Measurements from ENCODE around the gene SPACA4. TPM values are rescaled to one million over a fixed set of nuclear protein-coding genes. Genes with fewer than 3 reads are reported as not detected.

Gene SPACA4
- total RNA-seq, 3 donors from 2014 or later (not counting 1 experiment from before 2014, with no cell fraction given) = not detected

DNA sequence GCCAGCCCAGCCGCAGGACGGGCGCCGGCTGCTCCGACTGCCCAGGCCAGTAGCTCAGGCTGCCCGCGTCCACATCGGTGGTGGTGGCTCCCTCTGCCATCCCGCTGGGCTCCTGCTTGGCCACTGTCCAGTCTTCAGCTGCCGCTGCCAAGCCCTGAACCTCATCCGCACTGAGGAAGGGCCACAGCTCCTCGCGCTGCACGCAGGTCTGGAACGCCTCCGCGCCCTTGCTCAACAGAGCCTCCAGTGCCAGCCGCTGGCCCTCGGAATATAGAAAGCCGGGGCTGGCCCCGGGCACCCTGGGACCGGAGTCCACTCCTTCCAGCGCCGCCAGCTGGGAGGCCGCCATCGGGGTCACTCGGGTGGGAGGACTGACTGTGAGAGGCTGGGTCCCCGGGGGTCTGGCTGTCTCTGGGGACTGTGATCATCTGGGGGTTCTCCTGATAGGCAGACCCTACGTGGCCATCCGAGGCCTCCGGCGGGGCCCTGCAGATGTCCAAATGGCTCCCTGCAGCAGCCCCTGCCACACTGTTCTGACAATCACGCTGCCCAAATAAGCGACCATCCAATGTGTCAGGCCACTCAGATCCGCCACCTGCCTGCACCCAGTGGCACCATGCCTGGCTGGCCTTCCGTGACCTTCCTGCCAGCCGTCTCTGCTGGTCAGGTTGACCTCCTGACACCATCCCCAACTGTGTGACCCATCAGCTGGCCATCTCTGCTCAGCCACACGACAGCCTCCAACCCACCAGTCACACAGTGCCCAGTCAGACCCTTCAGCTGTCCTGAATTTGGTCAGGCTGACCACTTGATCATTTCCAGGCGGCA is 6.7 kb downstream of the SPACA4 start:
- WGBS (ENCODE audit: insufficient coverage) = 90% methylated on average over 39 of the region's 39 CpGs
- Mint-ChIP-seq H3K27ac (peak overlapping the region in 1 of 2 donors; percentile 59), H3K9me3 (no peaks in the 10 kb centered on the region), H3K4me1 (peaks cover 15 to 24% of the 10 kb centered on the region in 2 donors), H3K4me3 (no peak overlapping the region), H3K27me3 (ENCODE audit: low read depth in 2 of 2) (no peaks in the 10 kb centered on the region), H3K36me3 (no peaks in the 10 kb centered on the region)
- Histone ChIP-seq H3K9me3 (ENCODE audit: control insufficient read depth, insufficient read depth, low read length) (no peaks in the 10 kb centered on the region), H3K27me3 (ENCODE audit: control insufficient read depth, insufficient read depth, low read length) (no peaks in the 10 kb centered on the region), H3K4me1 (ENCODE audit: control insufficient read depth, insufficient read depth, low read length) (peaks cover 28% of the 10 kb centered on the region), H3K36me3 (ENCODE audit: control insufficient read depth, insufficient read depth, low read length) (peaks cover 33% of the 10 kb centered on the region), H3K4me3 (ENCODE audit: low read length) (no peak overlapping the region), H3K27ac (ENCODE audit: low read length) (no peak overlapping the region)
- DNase-seq = no peak
- peak in 1 of 3 donors; percentile 7 for ATAC-seq
- TF ChIP-seq, protein P1, sequence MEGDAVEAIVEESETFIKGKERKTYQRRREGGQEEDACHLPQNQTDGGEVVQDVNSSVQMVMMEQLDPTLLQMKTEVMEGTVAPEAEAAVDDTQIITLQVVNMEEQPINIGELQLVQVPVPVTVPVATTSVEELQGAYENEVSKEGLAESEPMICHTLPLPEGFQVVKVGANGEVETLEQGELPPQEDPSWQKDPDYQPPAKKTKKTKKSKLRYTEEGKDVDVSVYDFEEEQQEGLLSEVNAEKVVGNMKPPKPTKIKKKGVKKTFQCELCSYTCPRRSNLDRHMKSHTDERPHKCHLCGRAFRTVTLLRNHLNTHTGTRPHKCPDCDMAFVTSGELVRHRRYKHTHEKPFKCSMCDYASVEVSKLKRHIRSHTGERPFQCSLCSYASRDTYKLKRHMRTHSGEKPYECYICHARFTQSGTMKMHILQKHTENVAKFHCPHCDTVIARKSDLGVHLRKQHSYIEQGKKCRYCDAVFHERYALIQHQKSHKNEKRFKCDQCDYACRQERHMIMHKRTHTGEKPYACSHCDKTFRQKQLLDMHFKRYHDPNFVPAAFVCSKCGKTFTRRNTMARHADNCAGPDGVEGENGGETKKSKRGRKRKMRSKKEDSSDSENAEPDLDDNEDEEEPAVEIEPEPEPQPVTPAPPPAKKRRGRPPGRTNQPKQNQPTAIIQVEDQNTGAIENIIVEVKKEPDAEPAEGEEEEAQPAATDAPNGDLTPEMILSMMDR (IDR thresholded peaks at IDR 0.05) = no peak
- intact Hi-C loops (cut with micrococcal nuclease) = no loop called here

DNA sequence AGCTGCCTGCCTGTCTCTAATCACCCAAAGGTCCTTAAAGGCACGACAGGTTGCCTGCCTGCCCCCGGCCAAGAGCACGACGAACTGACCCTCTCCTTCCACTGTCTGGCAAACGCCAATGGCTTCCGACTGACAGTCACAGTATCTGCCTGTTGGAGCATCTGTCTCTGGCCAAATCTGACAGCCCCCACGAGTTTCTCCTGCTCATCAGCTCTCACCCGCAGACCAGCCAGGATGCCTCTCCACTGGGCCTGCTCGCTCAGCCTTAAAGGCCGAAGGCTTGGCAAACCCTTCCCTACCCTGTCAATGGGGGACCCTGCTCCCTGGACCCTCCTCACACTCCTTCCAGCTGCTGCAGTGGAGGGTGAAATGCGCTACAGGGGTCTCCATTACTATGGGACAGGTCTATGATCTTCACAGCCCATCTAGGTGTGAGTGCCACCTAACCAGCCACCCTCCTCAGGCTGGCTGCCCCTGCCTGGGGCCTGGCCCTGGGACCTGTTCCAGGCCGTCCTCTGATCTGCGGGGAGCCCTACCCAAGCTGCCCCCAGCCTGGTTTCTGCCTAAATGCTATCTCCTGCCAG is 7.4 kb downstream of the SPACA4 start:
- ATAC-seq (no peak), DNase-seq (no peak)
- Mint-ChIP-seq H3K4me3 (no peak overlapping the region), H3K4me1 (peaks cover 22 to 27% of the 10 kb centered on the region in 2 donors), H3K27me3 (ENCODE audit: low read depth in 2 of 2) (no peaks in the 10 kb centered on the region), H3K36me3 (no peaks in the 10 kb centered on the region), H3K27ac (peak overlapping the region; percentile 59 to 63), H3K9me3 (no peaks in the 10 kb centered on the region)
- no peak overlapping the region for H3K4me3 ChIP-seq (ENCODE audit: low read length)
- H3K4me1 ChIP-seq (ENCODE audit: control insufficient read depth, insufficient read depth, low read length) = peaks cover 28% of the 10 kb centered on the region
- intact Hi-C loops (cut with micrococcal nuclease) = no loop called here
- H3K9me3 ChIP-seq (ENCODE audit: control insufficient read depth, insufficient read depth, low read length) = no peaks in the 10 kb centered on the region
- WGBS (ENCODE audit: insufficient coverage) = 85% methylated on average over 13 of the region's 13 CpGs
- no peak overlapping the region for H3K27ac ChIP-seq (ENCODE audit: low read length)
- TF ChIP-seq, protein P1 (IDR thresholded peaks at IDR 0.05) = no peak
- H3K27me3 ChIP-seq (ENCODE audit: control insufficient read depth, insufficient read depth, low read length) = no peaks in the 10 kb centered on the region
- H3K36me3 ChIP-seq (ENCODE audit: control insufficient read depth, insufficient read depth, low read length) = peaks cover 33% of the 10 kb centered on the region

DNA sequence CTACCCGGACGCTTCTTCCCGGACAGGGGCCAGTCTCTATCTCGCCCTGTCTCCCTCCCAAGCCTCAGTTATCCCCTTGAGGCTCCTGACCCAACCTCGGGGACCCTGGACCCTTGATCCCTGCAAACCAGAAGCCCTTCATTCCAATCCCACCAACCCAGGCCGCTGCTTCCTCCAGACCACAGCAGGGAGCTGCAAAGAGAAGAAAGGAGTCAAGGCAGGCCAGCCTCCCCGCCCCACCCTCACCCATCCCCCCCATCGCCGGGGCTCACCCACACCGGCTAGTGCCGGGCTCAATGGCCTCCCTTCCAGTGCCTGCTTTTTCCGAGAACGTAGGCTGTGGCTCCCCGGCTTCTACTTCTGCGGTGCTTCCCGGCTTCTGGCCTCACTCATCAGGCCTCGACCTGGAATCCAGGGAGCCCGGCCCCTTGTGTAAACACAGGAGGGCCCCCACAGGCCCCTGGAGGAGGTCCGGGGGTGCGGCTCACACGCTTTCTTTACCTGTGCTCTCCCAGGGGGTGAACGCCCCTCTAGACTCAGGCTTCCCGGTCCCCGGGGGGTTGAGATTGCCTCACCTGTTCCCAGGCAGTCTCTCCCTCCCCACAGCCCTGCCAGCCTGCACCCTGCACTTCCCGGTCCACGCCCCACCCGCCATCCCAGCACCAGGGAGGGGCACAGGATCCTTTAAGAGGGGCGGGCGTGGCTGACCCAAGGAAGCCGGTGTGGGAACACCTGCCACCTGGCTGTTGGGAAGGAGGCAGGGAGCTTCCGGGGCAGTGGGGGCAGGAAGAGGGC is 8.1 kb downstream of the SPACA4 start, which contains the start of gene FAM83E:
Gene FAM83E, minus strand, starts transcription at position 641 of the 795 bp plus-strand sequence. CDS start 1,704 bp downstream, outside the sequence.
- no peaks in the 10 kb centered on the region for H3K36me3 Mint-ChIP-seq
- peaks cover 31% of the 10 kb centered on the region for H3K4me1 ChIP-seq (ENCODE audit: control insufficient read depth, insufficient read depth, low read length)

More for the DNA sequence above, 8.1 kb downstream of the SPACA4 start, which contains the start of gene FAM83E:
- peaks cover 33% of the 10 kb centered on the region for H3K36me3 ChIP-seq (ENCODE audit: control insufficient read depth, insufficient read depth, low read length)
- H3K4me1 Mint-ChIP-seq = peaks cover 29 to 32% of the 10 kb centered on the region in 2 donors
- ATAC-seq (no peak), DNase-seq (no peak)
- intact Hi-C loops (cut with micrococcal nuclease) = no loop called here
- no peaks in the 10 kb centered on the region for H3K27me3 Mint-ChIP-seq (ENCODE audit: low read depth in 2 of 2)
- no peaks in the 10 kb centered on the region for H3K9me3 ChIP-seq (ENCODE audit: control insufficient read depth, insufficient read depth, low read length)
- TF ChIP-seq, protein P1 (IDR thresholded peaks at IDR 0.05) = no peak
- H3K27ac Mint-ChIP-seq = peak within 1 kb of the TSS; percentile 59 to 63
- H3K9me3 Mint-ChIP-seq = no peaks in the 10 kb centered on the region
- H3K4me3 Mint-ChIP-seq = peak within 1 kb of the TSS; percentile 4
- H3K27me3 ChIP-seq (ENCODE audit: control insufficient read depth, insufficient read depth, low read length) = no peaks in the 10 kb centered on the region
- no peak within 1 kb of the TSS for H3K4me3 ChIP-seq (ENCODE audit: low read length)
- 83% methylated on average over 30 of the region's 31 CpGs for WGBS (ENCODE audit: insufficient coverage)
- no peak within 1 kb of the TSS for H3K27ac ChIP-seq (ENCODE audit: low read length)

Data from natural killer cell (primary cell).